ENCODE data around the gene ADARB1.

The ADARB1 gene

GRCh38 chr21:45200581-45201296, 126.4 kb downstream of the ADARB1 start:
- no peak for TF ChIP-seq FOXM1 (IDR thresholded peaks at IDR 0.05; ENCODE audit: borderline replicate concordance)
- TF ChIP-seq ELF4 (IDR thresholded peaks at IDR 0.05): no peak
- TF ChIP-seq ZNF384 (IDR thresholded peaks at IDR 0.05): no peak
- no peak for TF ChIP-seq HDGF (IDR thresholded peaks at IDR 0.05; ENCODE audit: borderline replicate concordance)
- TF ChIP-seq FOXK2 (IDR thresholded peaks at IDR 0.05): no peak
- no peak for TF ChIP-seq ARNT (IDR thresholded peaks at IDR 0.05)
- TF ChIP-seq LEF1 (IDR thresholded peaks at IDR 0.05; ENCODE audit: borderline replicate concordance): no peak
- TF ChIP-seq SUZ12 (IDR thresholded peaks at IDR 0.05): no peak
- TF ChIP-seq NFRKB (IDR thresholded peaks at IDR 0.05): no peak
- no peak for TF ChIP-seq L3MBTL2 (conservative IDR thresholded peaks at IDR 0.05)
- POLR2A ChIA-PET: no interaction called here
- no peak for DNase-seq (ENCODE audit: extremely low spot score)
- CTCF ChIA-PET: no interaction called here

- ChIA-PET CTCF (no interaction called here), POLR2A (no interaction called here)
- no peak for TF ChIP-seq LEF1 (IDR thresholded peaks at IDR 0.05; ENCODE audit: borderline replicate concordance)
- DNase-seq (ENCODE audit: extremely low spot score): no peak
Measured at GRCh38 chr21:45202344-45202743, 128.0 kb downstream of the ADARB1 start.

GRCh38 chr21:45202889-45203288, 128.5 kb downstream of the ADARB1 start:
- CTCF ChIA-PET: no interaction called here
- POLR2A ChIA-PET: no interaction called here
- TF ChIP-seq BHLHE40 (IDR thresholded peaks at IDR 0.05; ENCODE audit: borderline replicate concordance) (no peak), HDGF (IDR thresholded peaks at IDR 0.05; ENCODE audit: borderline replicate concordance) (no peak), CTBP1 (IDR thresholded peaks at IDR 0.05; ENCODE audit: borderline replicate concordance) (no peak), FOXK2 (IDR thresholded peaks at IDR 0.05) (no peak), ELF4 (IDR thresholded peaks at IDR 0.05) (no peak), ARNT (IDR thresholded peaks at IDR 0.05) (no peak), SUZ12 (IDR thresholded peaks at IDR 0.05) (no peak), FOXM1 (IDR thresholded peaks at IDR 0.05; ENCODE audit: borderline replicate concordance) (no peak), TARDBP (IDR thresholded peaks at IDR 0.05) (no peak), NFRKB (IDR thresholded peaks at IDR 0.05) (no peak)
- DNase-seq (ENCODE audit: extremely low spot score): no peak

GRCh38 chr21:45203983-45204382, 129.6 kb downstream of the ADARB1 start:
- CTCF ChIA-PET: no interaction called here
- TF ChIP-seq CTBP1 (IDR thresholded peaks at IDR 0.05; ENCODE audit: borderline replicate concordance) (no peak), FOXK2 (IDR thresholded peaks at IDR 0.05) (no peak), ELF4 (IDR thresholded peaks at IDR 0.05) (no peak), LEF1 (IDR thresholded peaks at IDR 0.05; ENCODE audit: borderline replicate concordance) (no peak), SP1 (IDR thresholded peaks at IDR 0.05) (no peak), NFRKB (IDR thresholded peaks at IDR 0.05) (no peak), BHLHE40 (IDR thresholded peaks at IDR 0.05; ENCODE audit: borderline replicate concordance) (no peak), ARNT (IDR thresholded peaks at IDR 0.05) (no peak), SUZ12 (IDR thresholded peaks at IDR 0.05) (no peak), ZNF384 (IDR thresholded peaks at IDR 0.05) (no peak), FOXM1 (IDR thresholded peaks at IDR 0.05; ENCODE audit: borderline replicate concordance) (no peak), HDGF (IDR thresholded peaks at IDR 0.05; ENCODE audit: borderline replicate concordance) (no peak), TARDBP (IDR thresholded peaks at IDR 0.05) (no peak), PKNOX1 (IDR thresholded peaks at IDR 0.05) (no peak), FOXA1 (IDR thresholded peaks at IDR 0.05) (no peak), L3MBTL2 (conservative IDR thresholded peaks at IDR 0.05) (no peak)
- POLR2A ChIA-PET: no interaction called here
- DNase-seq (ENCODE audit: extremely low spot score): no peak

GRCh38 chr21:45204395-45204794, 130.0 kb downstream of the ADARB1 start:
- DNase-seq (ENCODE audit: extremely low spot score): no peak
- no peak for TF ChIP-seq L3MBTL2 (conservative IDR thresholded peaks at IDR 0.05)
- TF ChIP-seq FOXA1 (IDR thresholded peaks at IDR 0.05): no peak
- TF ChIP-seq SUZ12 (IDR thresholded peaks at IDR 0.05): no peak
- no peak for TF ChIP-seq ARNT (IDR thresholded peaks at IDR 0.05)
- no peak for TF ChIP-seq ZNF384 (IDR thresholded peaks at IDR 0.05)
- TF ChIP-seq SP1 (IDR thresholded peaks at IDR 0.05): no peak
- no peak for TF ChIP-seq PKNOX1 (IDR thresholded peaks at IDR 0.05)
- TF ChIP-seq BHLHE40 (IDR thresholded peaks at IDR 0.05; ENCODE audit: borderline replicate concordance): no peak
- no peak for TF ChIP-seq TARDBP (IDR thresholded peaks at IDR 0.05)
- no peak for TF ChIP-seq ELF4 (IDR thresholded peaks at IDR 0.05)
- TF ChIP-seq FOXK2 (IDR thresholded peaks at IDR 0.05): no peak
- no peak for TF ChIP-seq FOXM1 (IDR thresholded peaks at IDR 0.05; ENCODE audit: borderline replicate concordance)
- TF ChIP-seq LEF1 (IDR thresholded peaks at IDR 0.05; ENCODE audit: borderline replicate concordance): no peak
- TF ChIP-seq HDGF (IDR thresholded peaks at IDR 0.05; ENCODE audit: borderline replicate concordance): no peak
- no peak for TF ChIP-seq CTBP1 (IDR thresholded peaks at IDR 0.05; ENCODE audit: borderline replicate concordance)
- ChIA-PET POLR2A (no interaction called here), CTCF (no interaction called here)

GRCh38 chr21:45207839-45208626, 133.7 kb downstream of the ADARB1 start:
- no peak for DNase-seq (ENCODE audit: extremely low spot score)
- POLR2A ChIA-PET: no interaction called here
- TF ChIP-seq FOXK2 (IDR thresholded peaks at IDR 0.05): no peak
- no peak for TF ChIP-seq ELF4 (IDR thresholded peaks at IDR 0.05)
- no peak for TF ChIP-seq ZNF384 (IDR thresholded peaks at IDR 0.05)
- TF ChIP-seq HDGF (IDR thresholded peaks at IDR 0.05; ENCODE audit: borderline replicate concordance): no peak
- no peak for TF ChIP-seq ARNT (IDR thresholded peaks at IDR 0.05)
- no peak for TF ChIP-seq SP1 (IDR thresholded peaks at IDR 0.05)
- no peak for TF ChIP-seq LEF1 (IDR thresholded peaks at IDR 0.05; ENCODE audit: borderline replicate concordance)
- no peak for TF ChIP-seq PKNOX1 (IDR thresholded peaks at IDR 0.05)
- no peak for TF ChIP-seq TARDBP (IDR thresholded peaks at IDR 0.05)
- TF ChIP-seq BHLHE40 (IDR thresholded peaks at IDR 0.05; ENCODE audit: borderline replicate concordance): no peak
- no peak for TF ChIP-seq L3MBTL2 (conservative IDR thresholded peaks at IDR 0.05)
- no peak for TF ChIP-seq SUZ12 (IDR thresholded peaks at IDR 0.05)
- no peak for TF ChIP-seq FOXA1 (IDR thresholded peaks at IDR 0.05)
- CTCF ChIA-PET: interaction anchor here (0.7 kb wide), 1 partner anchor 101 kb away, joined by 3 read pairs; no protein-coding TSS in a partner anchor

Measured in HEK293T (cell line).